ENCODE measurements around the gene WNT3. TPM values are rescaled to one million over a fixed set of nuclear protein-coding genes. Genes with fewer than 3 reads are reported as not detected.
A peak's percentile ranks its signal among the peaks of the same experiment; 100 is the strongest.

Gene WNT3
- total and polyA plus RNA-seq, 2 of the 8 experiments (the other 6 are each of a cell fraction or from before 2014, with no cell fraction given), result 0.56 to 2.0 TPM

- no peak overlapping the region for H2BK120ac ChIP-seq (replicated peaks; ENCODE audit: low read depth, low read length)
- no peak overlapping the region for H3K14ac ChIP-seq (ENCODE audit: insufficient read length)
- no peak overlapping the region; the same call in 1 of the 2 replicates for H3K18ac ChIP-seq (ENCODE audit: extremely low read depth, low read length)
- H3K23me2 ChIP-seq (ENCODE audit: low read depth, low read length), result no peaks in the 10 kb centered on the region; the same call in 1 of the 2 replicates
- peak overlapping the region; percentile 44 to 88 for H3K4me2 ChIP-seq (ENCODE audit: insufficient read depth in 1 of 2, low read depth in 2 of 2, low read length in 2 of 2)
- H3K36me3 ChIP-seq (ENCODE audit: control insufficient read depth in 2 of 4, insufficient read depth in 4 of 4, low read length in 3 of 4), result no peaks in the 10 kb centered on the region
- no peak overlapping the region for H4K5ac ChIP-seq (ENCODE audit: insufficient read length, low read depth, low read length)
- no peak overlapping the region for H4K91ac ChIP-seq (replicated peaks; ENCODE audit: insufficient read length, low read length)
- no peaks in the 10 kb centered on the region; a peak in 1 of 7 replicates for H3K4me1 ChIP-seq (replicated peaks in 1 of 4; ENCODE audit: control insufficient read depth in 3 of 4, insufficient read depth in 4 of 4, low read length in 3 of 4)
- no peaks in the 10 kb centered on the region for H3K79me1 ChIP-seq (ENCODE audit: low read depth, low read length)
- H3K9me3 ChIP-seq (ENCODE audit: insufficient read depth in 2 of 2, low read depth in 1 of 2, low read length in 1 of 2), result peaks cover 9 to 10% of the 10 kb centered on the region in 2 experiments; a peak in 3 of 4 replicates
- H2BK12ac ChIP-seq (ENCODE audit: low read depth, low read length), result peak overlapping the region; percentile 94; the same call in 1 of the 2 replicates
- 22% methylated on average over 39 of the region's 43 CpGs; no CpG with 5 or more reads in 1 of the 2 experiments for WGBS, 2 experiments (ENCODE audit: extremely low coverage in 1 of 2, insufficient coverage in 1 of 2, insufficient read length in 1 of 2, insufficient replicate concordance in 2 of 2, low coverage in 1 of 2, low lambda C conversion rate in 2 of 2, missing lambda C conversion rate in 1 of 2)
- H2AK5ac ChIP-seq (ENCODE audit: low read depth, low read length), result no peak overlapping the region
- peak overlapping the region; percentile 10 to 48 (median 40); a peak in 7 of 8 replicates for H3K4me3 ChIP-seq (ENCODE audit: extremely low read depth in 1 of 4, insufficient read depth in 2 of 4, low read depth in 3 of 4, low read length in 4 of 4)
- H2BK15ac ChIP-seq (ENCODE audit: low read length), result peak overlapping the region; percentile 88; the same call in 1 of the 2 replicates
- no peak overlapping the region for H3K9ac ChIP-seq (replicated peaks in 1 of 4; ENCODE audit: extremely low read depth in 1 of 4, low read depth in 3 of 4, low read length in 3 of 4)
- no peak for FAIRE-seq
- H2AFZ ChIP-seq (ENCODE audit: low read length), result peak overlapping the region; percentile 98; the same call in 1 of the 2 replicates
- peaks cover 3 to 12% (median 11%) of the 10 kb centered on the region in 4 experiments for H3K27me3 ChIP-seq (replicated peaks in 1 of 4; ENCODE audit: control insufficient read depth in 3 of 4, extremely low read depth in 1 of 4, insufficient read depth in 3 of 4, low read length in 3 of 4)
- H4K20me1 ChIP-seq (replicated peaks in 1 of 2; ENCODE audit: control insufficient read depth in 1 of 2, insufficient read depth in 2 of 2, low read length in 2 of 2), result no peaks in the 10 kb centered on the region
- DNase-seq (ENCODE audit: low read depth in 1 of 2, low spot score in 2 of 2), result peak in 1 of 2 experiments; percentile 92
- no peaks in the 10 kb centered on the region for H3K79me2 ChIP-seq (ENCODE audit: control insufficient read depth in 1 of 2, insufficient read depth in 2 of 2, low read length in 2 of 2)
- no peak overlapping the region; the same call in 1 of the 2 replicates for H4K8ac ChIP-seq (ENCODE audit: extremely low read depth, insufficient read depth, low read length)
- H3K56ac ChIP-seq (replicated peaks; ENCODE audit: insufficient read length, low read depth, low read length), result no peak overlapping the region
- ChIA-PET CTCF (ENCODE audit: partially characterized antibody) (interaction anchor here (0.5 to 5.4 kb wide), 52 partner anchors 8 to 1622 kb away, joined by 3 to 81 read pairs (median 4); partner anchors contain the start of genes RPRML and WNT9B), POLR2A (ENCODE audit: partially characterized antibody) (interaction anchor here (0.5 to 1.1 kb wide), 2 partner anchors 136 to 645 kb away, joined by 3 read pairs; no protein-coding TSS in a partner anchor)
- H2BK5ac ChIP-seq (ENCODE audit: low read depth, low read length), result no peak overlapping the region
- no peak overlapping the region for H3K4ac ChIP-seq (replicated peaks; ENCODE audit: insufficient read length, low read depth, low read length)
- no peak overlapping the region for H3K23ac ChIP-seq (ENCODE audit: insufficient read length)
- H2BK20ac ChIP-seq (ENCODE audit: low read length), result no peak overlapping the region
- no peak overlapping the region for H3K27ac ChIP-seq (ENCODE audit: low read depth, low read length)
- TF ChIP-seq KDM5A (IDR thresholded peaks at IDR 0.05; ENCODE audit: low read length) (no peak), TEAD4 (IDR thresholded peaks at IDR 0.05; ENCODE audit: low read depth, low read length) (0 out of 2 replicates have a peak, but pooled peaks have one; percentile 2), SP1 (IDR thresholded peaks at IDR 0.05; ENCODE audit: low read depth, low read length) (no peak), ASH2L (IDR thresholded peaks at IDR 0.05; ENCODE audit: low read length) (peak; percentile 37), HDAC6 (IDR thresholded peaks at IDR 0.05; ENCODE audit: low read depth, low read length) (no peak), POU5F1 (IDR thresholded peaks at IDR 0.05; ENCODE audit: low read depth, low read length) (no peak), RAD21 (IDR thresholded peaks at IDR 0.05 in 1 of 2, conservative IDR thresholded peaks at IDR 0.05 in 1 of 2; ENCODE audit: low read depth in 2 of 2, low read length in 2 of 2) (peak; percentile 77 to 87), CEBPB (IDR thresholded peaks at IDR 0.05; ENCODE audit: low read depth, low read length) (no peak), EGR1 (IDR thresholded peaks at IDR 0.05; ENCODE audit: borderline replicate concordance, low read depth, low read length) (no peak), SAP30 (IDR thresholded peaks at IDR 0.05; ENCODE audit: insufficient read depth, insufficient replicate concordance, low read length) (no peak)
Observed at GRCh38 chr17:46841561-46842379, 23.3 kb upstream of the WNT3 start.

Measured in H1 (cell line).